Muscle of leg (tissue), 11 donors: Measurements from ENCODE around the gene PSMB1. TPM values are rescaled to one million over a fixed set of nuclear protein-coding genes. Genes with fewer than 3 reads are reported as not detected.

Experiments
- DNase-seq: peaks from one replicate; pipeline ENCODE4 v3.0.0; 2013
- H3K27ac ChIP-seq: one replicate; pipeline ENCODE4 v1.5.1; 2013; ENCODE audit warnings: mild to moderate bottlenecking, low read length, control low read depth
- H3K27me3 ChIP-seq: one replicate; pipeline ENCODE4 v1.6.1; 2013; ENCODE audit warnings: low read length; ENCODE audit not compliant: control insufficient read depth, insufficient read depth
- H3K36me3 ChIP-seq: one replicate; pipeline ENCODE4 v1.6.1; 2013; ENCODE audit warnings: low read length; ENCODE audit not compliant: control insufficient read depth, insufficient read depth
- H3K4me1 ChIP-seq: one replicate; pipeline ENCODE4 v1.6.1; 2013; ENCODE audit warnings: low read length; ENCODE audit not compliant: control insufficient read depth, insufficient read depth
- H3K4me3 ChIP-seq: one replicate; pipeline ENCODE4 v1.5.1; 2013; ENCODE audit warnings: low read length, control low read depth
- H3K9me3 ChIP-seq: replicated peaks from 2 replicates; pipeline ENCODE4 v1.6.1; 2013; ENCODE audit warnings: low read depth, low read length; ENCODE audit not compliant: control insufficient read depth
- WGBS: methylation state at CpG from one replicate; pipeline ENCODE4 v1.1.5; 2013; ENCODE audit warnings: missing lambda C conversion rate; ENCODE audit not compliant: insufficient coverage; 5-methylcytosine and 5-hydroxymethylcytosine counted together
- polyA plus RNA-seq, 8 donors: library from polyadenylated mRNA; unstranded; fragments of 120-200 nt; gene quantifications; one replicate each; pipeline versions ENCODE4 v1.2.1 to v1.2.3, GENCODE V29; 2013; ENCODE audit warnings: inconsistent platforms in 1 of 8, low replicate concordance in 1 of 8; ENCODE audit not compliant: insufficient read length in 8 of 8, insufficient read depth in 1 of 8
- total RNA-seq: library from RNA; stranded (reverse); fragments of 120-200 nt; gene quantifications from one replicate; pipeline ENCODE4 v1.2.4, GENCODE V29; 2013

PSMB1 gene
- total and polyA plus RNA-seq, 9 donors: 119 to 180 (median 135) TPM

DNA sequence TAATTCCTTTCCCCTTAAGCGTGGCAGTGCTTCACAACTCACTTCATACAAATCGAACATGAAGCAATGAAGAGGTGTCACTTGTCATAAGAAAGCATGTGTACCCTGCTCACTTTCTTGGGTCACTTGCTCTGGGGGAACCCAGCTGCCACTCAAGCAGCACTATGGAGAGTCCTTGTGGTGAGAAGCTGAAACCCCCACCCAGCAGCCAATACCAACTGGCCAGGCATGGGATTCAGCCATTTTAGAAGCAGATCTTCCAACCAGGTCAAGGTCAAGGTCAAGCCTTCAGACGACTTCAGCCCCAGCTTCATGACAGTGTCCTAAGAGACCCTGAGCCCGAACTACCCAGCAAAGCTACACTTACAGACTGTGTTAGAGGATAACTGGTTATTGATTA is 62.8 kb downstream of the PSMB1 start:
- Histone ChIP-seq H3K9me3 (no peaks in the 10 kb centered on the region), H3K4me1 (peaks cover 2% of the 10 kb centered on the region), H3K27ac (no peak overlapping the region), H3K27me3 (no peaks in the 10 kb centered on the region), H3K36me3 (no peaks in the 10 kb centered on the region), H3K4me3 (no peak overlapping the region)
- 50% methylated on average over 2 of the region's 4 CpGs for WGBS
- DNase-seq: no peak

DNA sequence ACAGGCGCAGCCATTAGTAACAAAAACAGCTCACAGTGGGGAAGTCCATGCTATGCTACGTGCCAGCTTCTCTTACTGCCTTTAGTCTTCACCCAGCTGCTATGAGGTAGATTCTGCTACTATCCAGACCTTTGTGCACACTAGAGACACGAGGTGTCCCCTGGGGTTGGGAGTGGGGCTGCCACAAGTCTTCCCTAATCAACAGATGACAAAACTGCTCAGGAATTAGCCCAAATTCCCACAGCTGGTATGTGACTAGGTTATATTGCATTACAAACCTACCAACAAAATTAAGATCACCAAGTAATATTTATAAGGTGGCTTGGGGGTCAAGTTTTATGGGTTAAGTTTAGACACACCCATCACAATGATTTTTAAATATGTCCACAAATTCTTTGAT is 63.3 kb downstream of the PSMB1 start:
- WGBS: 80% methylated on average over 2 of the region's 3 CpGs
- Histone ChIP-seq H3K27me3 (no peaks in the 10 kb centered on the region), H3K9me3 (no peaks in the 10 kb centered on the region), H3K4me3 (no peak overlapping the region), H3K36me3 (no peaks in the 10 kb centered on the region), H3K27ac (no peak overlapping the region), H3K4me1 (peaks cover 6% of the 10 kb centered on the region)
- no peak for DNase-seq

DNA sequence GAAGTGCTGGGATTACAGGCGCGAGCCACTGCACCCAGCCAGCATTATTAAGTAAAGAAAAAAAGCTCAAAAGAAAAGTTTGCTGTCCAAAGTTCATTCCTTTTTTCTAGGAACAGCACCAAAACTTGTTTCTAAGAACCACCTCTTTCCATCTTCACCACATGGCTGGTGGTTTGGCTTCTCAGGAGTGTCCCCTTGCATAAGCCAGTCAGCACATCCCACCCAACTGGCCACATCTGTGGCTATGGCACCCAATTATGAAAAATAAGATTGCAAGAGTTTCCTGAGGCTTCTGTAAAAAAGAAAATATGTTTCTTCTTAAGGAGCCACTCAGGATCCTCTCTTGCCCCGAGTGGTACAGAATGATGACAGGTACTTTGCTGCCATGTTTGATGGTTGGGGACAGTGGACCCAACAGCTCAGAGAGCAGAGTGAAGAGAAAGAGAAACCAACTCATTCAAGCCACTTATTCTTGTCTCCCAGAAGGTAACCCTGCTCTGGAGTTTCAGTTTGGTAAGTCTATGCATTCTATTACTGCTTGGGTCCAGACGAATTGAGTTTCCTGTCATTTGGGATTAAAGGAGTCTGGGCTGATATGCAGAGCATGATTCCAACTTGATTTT is 65.3 kb downstream of the PSMB1 start:
- no peak overlapping the region for H3K27ac ChIP-seq
- H3K4me3 ChIP-seq: no peak overlapping the region
- no peaks in the 10 kb centered on the region for H3K36me3 ChIP-seq
- DNase-seq: no peak
- H3K9me3 ChIP-seq: no peaks in the 10 kb centered on the region
- peaks cover 7% of the 10 kb centered on the region for H3K4me1 ChIP-seq
- H3K27me3 ChIP-seq: no peaks in the 10 kb centered on the region
- WGBS: 73% methylated on average over 3 of the region's 4 CpGs

DNA sequence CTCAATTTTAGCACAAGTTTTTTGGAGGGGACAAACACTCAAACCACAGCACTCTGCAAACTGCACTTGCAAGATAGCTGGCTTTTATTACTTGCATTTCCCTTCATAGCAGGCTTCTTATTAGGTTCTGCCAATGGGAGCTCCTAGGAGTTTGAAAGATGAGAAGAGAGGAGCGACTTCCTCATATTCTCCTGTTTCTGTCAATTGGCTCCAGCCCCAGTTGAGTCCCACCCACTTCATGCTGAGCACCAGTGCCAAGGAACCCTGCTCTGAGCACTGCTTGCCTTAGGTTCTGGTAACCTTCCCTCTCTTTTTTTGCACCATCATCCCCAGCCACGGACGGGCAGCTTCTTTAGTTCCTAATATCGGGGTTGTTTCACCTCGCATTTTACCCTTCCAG is 67.9 kb downstream of the PSMB1 start:
- Histone ChIP-seq H3K27me3 (no peaks in the 10 kb centered on the region), H3K4me1 (peaks cover 14% of the 10 kb centered on the region), H3K9me3 (no peaks in the 10 kb centered on the region), H3K4me3 (no peak overlapping the region), H3K27ac (no peak overlapping the region), H3K36me3 (no peaks in the 10 kb centered on the region)
- WGBS: 76% methylated on average over 4 of the region's 5 CpGs
- DNase-seq: peak; percentile 64

Other genes with a start within 250 kb of the PSMB1 start
- 19.6 TPM for gene FAM120B, start 246.5 kb downstream of the PSMB1 start, total RNA-seq
- gene FAM120B, start 246.5 kb downstream of the PSMB1 start, polyA plus RNA-seq: 10 to 100 TPM; 23.7 to 29.7 (median 24.7) TPM
- gene TBP, start 1.1 kb upstream of the PSMB1 start, total RNA-seq: 11.2 TPM
- 10 to 100 TPM; 13.6 to 16.7 (median 14.9) TPM for gene TBP, start 1.1 kb upstream of the PSMB1 start, polyA plus RNA-seq
- 52.5 TPM for gene PDCD2, start 31.3 kb upstream of the PSMB1 start, total RNA-seq
- gene PDCD2, start 31.3 kb upstream of the PSMB1 start, polyA plus RNA-seq: 10 to 100 TPM; 44.2 to 59.4 (median 53.0) TPM